Sigmoid colon (tissue), 7 donors: ENCODE data around the gene RNF25. TPM values are rescaled to one million over a fixed set of nuclear protein-coding genes. Genes with fewer than 3 reads are reported as not detected.
A peak's percentile ranks its signal among the peaks of the same experiment; 100 is the strongest.

Experiments
- DNase-seq: peaks from one replicate; pipeline ENCODE4 v3.0.0-alpha.2; 2019
- H3K27ac ChIP-seq, 4 donors: fragments of 200-600 bp; sonication (generic); one replicate each; pipeline ENCODE4 v1.5.1; 2016 to 2019; ENCODE audit warnings: mild to moderate bottlenecking in 1 of 4
- H3K27me3 ChIP-seq, 3 donors: fragments of 200-600 bp; sonication (generic); one replicate each; pipeline ENCODE4 v1.5.1; 2019; ENCODE audit warnings: mild to moderate bottlenecking in 1 of 3
- H3K36me3 ChIP-seq, 4 donors: fragments of 200-600 bp; sonication (generic); one replicate each; pipeline ENCODE4 v1.5.1; 2016 to 2019
- H3K4me1 ChIP-seq, 4 donors: fragments of 200-600 bp; sonication (generic); one replicate each; pipeline ENCODE4 v1.5.1; 2017 to 2019
- H3K4me3 ChIP-seq, 4 donors: fragments of 200-600 bp; sonication (generic); one replicate each; pipeline ENCODE4 v1.5.1; 2017 to 2019; ENCODE audit warnings: mild to moderate bottlenecking in 2 of 4, moderate library complexity in 1 of 4
- H3K9me3 ChIP-seq, 4 donors: fragments of 200-600 bp in 3 of 4; sonication (generic) in 3 of 4; one replicate each; pipeline versions ENCODE4 v1.5.1 to v1.6.1; 2013 to 2019
- EP300 ChIP-seq, 4 donors: sonication (generic); formaldehyde crosslinking; IDR thresholded peaks; one replicate each; pipeline ENCODE4 v1.6.1; 2017; ENCODE audit warnings: antibody characterized with exemption in 4 of 4
- POLR2A ChIP-seq, 2 donors: fragments of 450-650 bp; IDR thresholded peaks; one replicate each; pipeline ENCODE4 v1.6.1; 2016; ENCODE audit warnings: antibody characterized with exemption in 2 of 2, mild to moderate bottlenecking in 2 of 2, moderate library complexity in 2 of 2
- POLR2AphosphoS5 ChIP-seq, 4 donors: sonication (generic); formaldehyde crosslinking; IDR thresholded peaks; one replicate each; pipeline ENCODE4 v1.6.1; 2017; ENCODE audit warnings: antibody characterized with exemption in 4 of 4
- WGBS, 2 donors: extraction: QIAGEN DNeasy Blood & Tissue Kit; methylation state at CpG; one replicate each; pipeline ENCODE4 v1.1.7; 2013; 5-methylcytosine and 5-hydroxymethylcytosine counted together
- intact Hi-C: fragments of 100-400 bp; cut with DNase I; formaldehyde crosslinking; loops from one replicate; pipeline ENCODE4 v1.15.1; 2023
- polyA plus RNA-seq, 3 donors: library from polyadenylated mRNA; stranded (reverse); fragments of 200-250 nt; gene quantifications; one replicate each; pipeline ENCODE4 v1.2.3, GENCODE V29; 2013
- total RNA-seq, 4 donors: library from RNA; depleted of rRNA; stranded (reverse); fragments of >200 nt; gene quantifications; one replicate each; pipeline ENCODE4 v1.1.0, GENCODE V29; 2016
- TF ChIP-seq, protein P1 (sequence below), 4 experiments: fragments of 450-650 bp in 3 of 4; fragments of 200-600 bp in 1 of 4; IDR thresholded peaks; one replicate each; pipeline ENCODE4 v1.5.1; 2016 to 2019; ENCODE audit warnings: antibody characterized with exemption in 4 of 4, mild to moderate bottlenecking in 3 of 4, moderate library complexity in 2 of 4
- donor health status: healthy with polysubstance abuse.
- donor health status: Bipolar disorder and iron deficiency.
- donor health status: healthy.

Gene RNF25
- total and polyA plus RNA-seq, 7 donors = 6.4 to 24.7 (median 19.2) TPM

DNA sequence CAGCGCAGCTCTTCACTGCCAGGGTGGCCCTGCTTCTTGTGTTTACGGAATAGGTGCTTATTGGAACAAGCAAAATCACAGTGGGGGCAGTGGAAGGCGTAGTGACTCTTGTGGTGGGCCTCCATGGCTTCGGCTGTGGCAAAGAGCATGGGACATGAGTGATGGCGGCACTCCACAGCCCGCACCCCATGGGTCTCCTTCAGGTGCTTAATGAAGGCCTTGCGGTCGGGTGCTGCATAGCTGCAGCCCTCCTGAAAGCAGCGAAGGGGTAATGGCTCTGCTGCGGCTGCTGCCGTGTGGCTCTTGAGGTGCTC, 23.1 kb downstream of the RNF25 start:
- 91 to 93% methylated on average over 11 of the region's 11 CpGs for WGBS, 2 donors

GRCh38 chr2:218648088-218648786, 23.6 kb downstream of the RNF25 start:
- Histone ChIP-seq H3K27me3 (no peaks in the 10 kb centered on the region), H3K36me3 (peaks cover 58 to 97% (median 66%) of the 10 kb centered on the region in 4 donors), H3K4me3 (no peak overlapping the region), H3K4me1 (no peaks in the 10 kb centered on the region), H3K27ac (no peak overlapping the region), H3K9me3 (no peaks in the 10 kb centered on the region)
- 69 to 72% methylated on average over 9 of the region's 9 CpGs for WGBS, 2 donors
- peak; percentile 17 for DNase-seq
- intact Hi-C loops = loop anchor here (5.0 to 10.0 kb wide), 2 partner anchors 81 to 353 kb away; partner anchors contain the start of genes CNOT9, TMBIM1 and USP37
- TF ChIP-seq EP300 (IDR thresholded peaks at IDR 0.05) (no peak), POLR2A (IDR thresholded peaks at IDR 0.05) (no peak), POLR2AphosphoS5 (IDR thresholded peaks at IDR 0.05) (no peak)
- TF ChIP-seq, protein P1, sequence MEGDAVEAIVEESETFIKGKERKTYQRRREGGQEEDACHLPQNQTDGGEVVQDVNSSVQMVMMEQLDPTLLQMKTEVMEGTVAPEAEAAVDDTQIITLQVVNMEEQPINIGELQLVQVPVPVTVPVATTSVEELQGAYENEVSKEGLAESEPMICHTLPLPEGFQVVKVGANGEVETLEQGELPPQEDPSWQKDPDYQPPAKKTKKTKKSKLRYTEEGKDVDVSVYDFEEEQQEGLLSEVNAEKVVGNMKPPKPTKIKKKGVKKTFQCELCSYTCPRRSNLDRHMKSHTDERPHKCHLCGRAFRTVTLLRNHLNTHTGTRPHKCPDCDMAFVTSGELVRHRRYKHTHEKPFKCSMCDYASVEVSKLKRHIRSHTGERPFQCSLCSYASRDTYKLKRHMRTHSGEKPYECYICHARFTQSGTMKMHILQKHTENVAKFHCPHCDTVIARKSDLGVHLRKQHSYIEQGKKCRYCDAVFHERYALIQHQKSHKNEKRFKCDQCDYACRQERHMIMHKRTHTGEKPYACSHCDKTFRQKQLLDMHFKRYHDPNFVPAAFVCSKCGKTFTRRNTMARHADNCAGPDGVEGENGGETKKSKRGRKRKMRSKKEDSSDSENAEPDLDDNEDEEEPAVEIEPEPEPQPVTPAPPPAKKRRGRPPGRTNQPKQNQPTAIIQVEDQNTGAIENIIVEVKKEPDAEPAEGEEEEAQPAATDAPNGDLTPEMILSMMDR (IDR thresholded peaks at IDR 0.05) = peak; percentile 48 to 83 (median 76)

More for the DNA sequence above, 23.1 kb downstream of the RNF25 start:
- Histone ChIP-seq H3K36me3 (peaks cover 53 to 97% (median 63%) of the 10 kb centered on the region in 4 donors), H3K4me1 (no peaks in the 10 kb centered on the region), H3K27me3 (no peaks in the 10 kb centered on the region), H3K27ac (no peak overlapping the region), H3K9me3 (no peaks in the 10 kb centered on the region), H3K4me3 (no peak overlapping the region)
- DNase-seq = no peak
- intact Hi-C loops = loop anchor here (5.0 to 10.0 kb wide), 2 partner anchors 81 to 354 kb away; partner anchors contain the start of genes CNOT9, TMBIM1 and USP37
- TF ChIP-seq POLR2AphosphoS5 (IDR thresholded peaks at IDR 0.05) (no peak), POLR2A (IDR thresholded peaks at IDR 0.05) (no peak), EP300 (IDR thresholded peaks at IDR 0.05) (no peak)
- TF ChIP-seq, protein P1 (IDR thresholded peaks at IDR 0.05) = no peak

DNA sequence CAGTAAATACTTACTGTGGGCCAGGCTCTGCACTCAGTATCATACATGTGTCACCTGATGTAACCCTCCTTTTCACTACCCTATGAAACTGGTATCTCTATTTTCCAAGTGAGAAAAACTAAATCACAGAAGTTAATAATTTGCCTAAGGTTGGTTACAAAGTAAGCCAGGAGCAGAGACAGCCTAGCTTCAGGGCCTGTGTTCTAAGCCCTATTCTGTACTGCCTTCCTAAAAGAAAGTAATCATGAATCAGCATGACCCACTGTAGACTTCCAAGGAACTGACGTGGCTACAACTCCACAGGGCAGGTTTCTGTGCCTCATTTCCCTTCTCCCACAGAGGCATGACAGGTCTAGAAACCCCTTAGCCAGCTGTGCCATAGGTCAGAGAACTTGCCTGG, 26.7 kb downstream of the RNF25 start:
- H3K36me3 ChIP-seq = peaks cover 70 to 96% (median 72%) of the 10 kb centered on the region in 4 donors
- no peak overlapping the region for H3K4me3 ChIP-seq
- no peak for DNase-seq
- no peaks in the 10 kb centered on the region for H3K27me3 ChIP-seq
- intact Hi-C loops = loop anchor here (5.0 to 10.0 kb wide), 2 partner anchors 78 to 350 kb away; partner anchors contain the start of genes CNOT9, TMBIM1 and USP37
- no peaks in the 10 kb centered on the region for H3K4me1 ChIP-seq
- TF ChIP-seq POLR2A (IDR thresholded peaks at IDR 0.05) = no peak
- no peak for TF ChIP-seq EP300 (IDR thresholded peaks at IDR 0.05)
- TF ChIP-seq, protein P1 (IDR thresholded peaks at IDR 0.05) = no peak
- TF ChIP-seq POLR2AphosphoS5 (IDR thresholded peaks at IDR 0.05) = no peak
- H3K27ac ChIP-seq = no peak overlapping the region
- H3K9me3 ChIP-seq = no peaks in the 10 kb centered on the region
- WGBS, 2 donors = 68 to 75% methylated on average over 1 of the region's 1 CpG

DNA sequence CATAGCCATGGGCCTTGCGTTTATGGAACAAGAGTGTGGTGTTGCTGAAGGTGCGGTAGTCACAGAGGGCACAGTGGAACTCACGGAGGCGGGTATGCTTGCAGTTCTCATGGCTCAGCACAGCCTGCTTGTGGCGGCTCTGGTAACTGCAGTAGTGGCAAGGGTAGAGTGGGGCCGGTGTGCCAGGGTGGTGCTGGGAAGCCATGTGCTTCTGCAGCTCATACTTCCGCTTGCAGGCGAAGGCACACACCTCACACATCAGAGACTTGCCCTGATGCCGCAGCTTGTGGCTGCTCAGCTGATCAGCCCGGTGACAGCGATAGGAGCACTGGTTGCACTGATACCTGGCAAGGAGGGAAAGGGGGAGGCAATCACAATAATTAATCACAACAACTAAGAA, 27.1 kb downstream of the RNF25 start:
- Histone ChIP-seq H3K36me3 (peaks cover 68 to 96% (median 70%) of the 10 kb centered on the region in 4 donors), H3K4me3 (no peak overlapping the region), H3K27me3 (no peaks in the 10 kb centered on the region), H3K9me3 (no peaks in the 10 kb centered on the region), H3K4me1 (no peaks in the 10 kb centered on the region), H3K27ac (no peak overlapping the region)
- intact Hi-C loops = loop anchor here (5.0 to 10.0 kb wide), 2 partner anchors 77 to 350 kb away; partner anchors contain the start of genes CNOT9, TMBIM1 and USP37
- no peak for DNase-seq
- no peak for TF ChIP-seq POLR2AphosphoS5 (IDR thresholded peaks at IDR 0.05)
- TF ChIP-seq EP300 (IDR thresholded peaks at IDR 0.05) = no peak
- no peak for TF ChIP-seq POLR2A (IDR thresholded peaks at IDR 0.05)
- TF ChIP-seq, protein P1 (IDR thresholded peaks at IDR 0.05) = no peak
- 89 to 95% methylated on average over 11 of the region's 11 CpGs for WGBS, 2 donors
